Colon (tissue), 2 donors: ENCODE measurements around the gene GIGYF1.
"Not testable (repeated sequence)": the region's sequence is repeated elsewhere in the genome, so short reads cannot be mapped to it uniquely, and the experiment has no call there.

ENCODE experiments used
- FAIRE-seq: peaks from 2 replicates; lab custom pipeline; 2012; peaks lifted over from hg19 to GRCh38; lab: Jason Lieb, UNC
- donor health status: control.
- donor health status: control.

GIGYF1 gene

DNA sequence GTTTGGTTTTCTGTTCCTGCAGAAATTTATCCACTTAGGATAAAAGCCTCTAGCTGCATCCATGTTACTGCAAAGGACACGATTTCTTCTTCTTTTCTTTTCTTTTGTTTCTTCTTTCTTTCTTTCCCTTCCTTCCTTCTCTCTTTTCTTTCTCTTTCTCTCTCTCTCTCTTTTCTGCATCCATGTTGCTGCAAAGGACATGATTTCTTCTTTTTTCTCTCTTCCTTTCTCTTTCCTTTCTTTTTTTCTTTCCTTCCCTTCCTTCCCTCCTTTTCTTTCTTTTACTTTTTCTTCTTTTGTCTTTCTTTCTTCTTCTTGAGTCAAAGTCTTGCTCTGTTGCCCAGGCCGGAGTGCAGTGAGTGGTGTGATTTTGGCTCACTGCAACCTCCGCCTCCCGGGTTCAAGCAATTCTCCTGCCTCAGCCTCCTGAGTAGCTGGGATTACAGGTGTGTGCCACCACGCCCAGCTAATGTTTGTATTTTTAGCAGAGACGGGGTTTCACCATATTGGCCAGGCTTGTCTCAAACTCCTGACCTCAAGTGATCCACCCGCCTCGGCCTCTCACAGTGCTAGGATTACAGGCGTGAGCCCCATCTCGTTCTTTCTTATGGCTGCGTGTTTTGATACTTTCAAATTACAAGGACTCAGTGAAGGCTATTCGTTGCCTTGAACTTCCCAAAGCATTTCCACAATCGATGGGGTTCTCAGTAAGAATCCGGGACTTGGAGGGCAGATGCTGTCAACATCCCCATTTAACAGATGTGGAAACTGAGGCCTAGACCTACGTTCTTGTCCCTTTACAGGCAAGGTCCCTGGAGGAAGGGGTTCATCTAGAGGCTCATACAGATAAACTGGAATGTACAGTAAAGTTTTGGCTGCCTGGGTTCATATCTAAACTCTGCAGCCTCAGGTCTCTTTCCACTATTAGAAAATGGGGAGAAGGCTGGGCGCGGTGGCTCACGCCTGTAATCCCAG is 22.4 kb downstream of the GIGYF1 start:
- no peak for FAIRE-seq

GRCh38 chr7:100670074-100670473 is 24.0 kb downstream of the GIGYF1 start:
- FAIRE-seq: no peak

- FAIRE-seq: not testable (repeated sequence)
Measured at GRCh38 chr7:100669106-100669505, 24.9 kb downstream of the GIGYF1 start.

DNA sequence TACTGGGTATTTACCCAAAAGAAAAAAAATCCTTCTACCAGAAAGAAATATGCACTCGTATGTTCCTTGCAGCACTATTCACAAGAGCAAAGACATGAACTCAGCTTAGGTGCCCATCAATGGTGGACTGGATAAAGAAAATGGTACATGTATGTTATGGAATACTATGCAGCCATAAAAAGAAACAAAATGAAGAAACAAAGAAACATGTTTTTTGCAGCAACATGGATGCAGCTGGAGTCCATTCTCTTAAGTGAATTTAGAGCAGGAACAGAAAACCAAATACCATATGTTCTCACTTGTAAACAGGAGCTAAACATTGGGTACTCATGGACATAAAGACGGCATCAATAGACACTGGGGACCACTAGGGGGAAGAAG is 26.0 kb downstream of the GIGYF1 start:
- FAIRE-seq: no peak

DNA sequence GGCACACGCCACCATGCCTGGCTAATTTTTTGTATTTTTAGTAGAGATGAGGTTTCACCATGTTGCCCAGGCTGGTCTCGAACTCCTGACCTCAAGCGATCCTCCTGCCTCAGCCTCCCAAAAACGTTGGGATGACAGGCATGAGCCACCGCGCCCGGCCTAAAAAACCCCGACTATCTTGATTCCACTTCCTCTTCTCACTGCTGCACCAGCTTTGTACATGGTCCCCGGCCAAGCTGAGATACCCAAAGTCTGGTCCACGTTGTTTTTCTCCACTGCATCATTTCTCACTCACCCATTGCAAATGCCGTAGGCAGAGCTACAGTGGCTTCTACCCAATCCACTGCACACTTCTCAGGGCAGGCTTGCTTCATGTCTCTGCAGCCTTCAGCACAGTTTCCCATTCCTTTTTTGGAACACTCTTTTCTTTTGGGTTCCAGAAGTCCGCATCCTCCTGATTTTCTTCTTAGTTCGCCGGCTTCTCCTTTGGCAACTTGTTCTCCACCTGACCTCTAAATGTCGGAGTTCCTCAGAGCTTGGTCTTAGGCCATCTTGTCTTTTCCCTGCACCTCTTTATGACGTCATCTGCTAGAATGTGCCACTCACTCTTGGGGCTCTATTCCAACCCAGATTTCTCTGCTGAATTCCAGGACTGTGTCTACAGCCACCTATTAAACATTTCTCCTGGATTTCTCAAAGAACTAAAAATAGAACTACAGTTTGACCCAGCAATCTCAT is 26.6 kb downstream of the GIGYF1 start:
- FAIRE-seq: no peak

GRCh38 chr7:100665168-100665726 is 28.8 kb downstream of the GIGYF1 start:
- no peak for FAIRE-seq

GRCh38 chr7:100662194-100662776 is 31.8 kb downstream of the GIGYF1 start:
- FAIRE-seq: not testable (repeated sequence)

- no peak for FAIRE-seq
Measured at GRCh38 chr7:100655908-100656674, 38.0 kb downstream of the GIGYF1 start, which contains the start of gene ACTL6B. TSS of gene ACTL6B (minus strand) at chr7:100656448. CDS start at chr7:100656354, 94 bp downstream.

DNA sequence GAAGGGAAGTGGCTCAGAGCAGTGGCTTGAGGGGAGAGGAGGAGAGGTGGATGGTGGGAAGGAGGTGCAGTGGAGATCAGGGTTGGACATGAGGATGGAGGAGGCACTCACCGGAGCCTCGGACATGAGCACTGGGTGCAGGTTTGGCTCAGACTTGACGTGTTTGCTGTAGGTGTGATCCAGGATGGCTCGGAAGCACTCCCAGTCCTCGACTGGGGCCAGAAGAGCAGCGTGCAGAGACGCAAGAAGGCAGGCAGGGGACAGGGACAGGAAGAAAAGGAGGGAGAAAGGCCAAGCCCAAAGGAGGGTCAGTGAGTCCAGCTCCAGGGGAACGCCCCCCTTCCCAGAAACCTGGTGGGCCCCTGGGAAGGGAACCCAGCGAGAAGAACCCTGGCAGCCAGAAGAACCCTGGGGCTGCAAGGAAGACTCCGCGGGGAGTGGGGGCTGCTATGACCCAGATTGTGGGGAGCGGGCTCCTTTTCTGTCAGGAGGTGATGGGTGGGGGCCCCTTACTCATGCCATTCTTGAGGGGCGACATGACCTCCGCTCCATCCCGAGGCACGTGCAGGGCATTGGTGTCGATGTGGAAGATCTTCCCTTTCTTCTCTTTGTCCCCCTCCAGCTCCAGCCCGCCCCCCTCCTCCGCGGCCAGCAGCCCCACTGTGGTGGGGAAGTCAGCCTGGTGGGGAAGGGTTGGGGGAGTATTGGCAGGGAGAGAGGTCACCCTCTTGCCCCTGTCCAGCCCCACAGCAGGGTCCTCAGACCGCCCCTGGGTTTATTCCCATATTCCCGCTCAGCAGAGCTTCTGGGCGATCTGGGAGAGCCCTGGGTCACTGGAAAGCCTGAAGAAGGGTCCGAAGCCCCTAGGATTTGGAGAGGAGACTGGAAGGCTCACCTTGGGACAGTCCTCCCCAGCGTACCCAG is 38.9 kb downstream of the GIGYF1 start:
- no peak for FAIRE-seq

GRCh38 chr7:100649826-100650565 is 44.1 kb downstream of the GIGYF1 start:
- no peak for FAIRE-seq

DNA sequence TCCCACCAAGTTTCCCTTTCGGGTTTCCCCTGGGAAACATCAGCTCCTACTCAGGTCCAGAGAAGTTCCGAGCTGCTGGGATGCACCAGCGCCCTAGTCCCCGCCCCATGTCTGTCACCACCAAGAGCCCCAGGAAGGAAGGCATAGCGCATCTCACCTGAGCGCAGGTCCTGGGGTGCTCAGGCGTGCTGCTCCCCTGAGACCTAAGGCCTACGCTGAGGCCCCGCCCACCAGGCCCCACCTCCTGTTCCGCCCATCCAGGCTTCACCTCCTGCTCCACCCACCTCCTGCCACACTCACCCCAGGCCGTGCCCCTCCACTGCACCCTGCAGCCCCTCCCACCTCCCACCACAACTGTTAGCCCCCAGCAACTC is 51.5 kb downstream of the GIGYF1 start:
- no peak for FAIRE-seq

- no peak for FAIRE-seq
Measured at GRCh38 chr7:100641860-100642533, 52.1 kb downstream of the GIGYF1 start.

DNA sequence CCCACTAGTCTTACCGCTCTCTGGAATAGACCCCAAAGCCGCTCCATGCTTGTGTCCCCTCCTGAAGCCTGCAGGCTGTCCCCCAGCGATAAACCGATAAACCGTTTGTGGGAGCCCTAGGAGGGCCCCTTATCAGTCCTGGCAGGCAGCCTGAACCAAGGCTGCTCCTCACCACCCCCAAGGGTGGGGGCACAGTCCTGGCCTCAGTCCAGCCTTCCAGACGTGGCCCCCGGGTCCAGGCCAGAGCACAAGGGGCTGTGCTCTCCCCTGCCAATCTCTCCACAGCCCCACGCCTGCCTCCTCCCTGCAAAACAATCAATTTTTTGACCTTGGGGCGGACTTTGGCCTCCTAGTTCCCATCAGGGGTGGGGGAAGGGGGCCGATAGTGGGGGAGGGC is 52.6 kb downstream of the GIGYF1 start, which contains the start of gene TFR2:
TFR2 (minus strand) TSS at position 90 of the 397 bp plus-strand sequence; CDS start at position 47, 43 bp downstream.
- FAIRE-seq: no peak

GRCh38 chr7:100640517-100641440 is 53.3 kb downstream of the GIGYF1 start:
- no peak for FAIRE-seq

DNA sequence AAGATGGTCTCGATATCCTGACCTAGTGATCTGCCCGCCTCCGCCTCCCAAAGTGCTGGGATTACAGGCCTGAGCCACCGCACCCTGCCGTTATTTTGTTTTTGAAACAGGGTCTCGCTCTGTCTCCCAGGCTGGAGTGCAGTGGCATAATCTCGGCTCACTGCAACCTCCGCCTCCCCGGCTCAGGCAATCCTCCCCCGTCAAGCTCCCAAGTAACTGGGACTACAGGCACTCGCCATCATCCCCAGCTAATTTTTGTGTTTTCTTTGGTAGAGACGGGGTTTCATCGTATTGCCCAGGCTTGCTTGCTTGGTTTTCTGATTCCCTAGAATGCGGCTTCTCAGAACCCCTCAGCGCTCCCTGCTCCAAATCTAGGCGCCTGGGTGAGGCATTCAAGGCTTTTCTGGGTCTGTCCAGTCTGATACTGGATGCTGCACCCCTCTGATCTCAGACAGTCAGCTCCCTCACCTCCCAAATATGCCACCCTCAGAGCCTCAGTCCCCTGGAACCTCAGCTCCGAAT is 54.0 kb downstream of the GIGYF1 start:
- FAIRE-seq: no peak

DNA sequence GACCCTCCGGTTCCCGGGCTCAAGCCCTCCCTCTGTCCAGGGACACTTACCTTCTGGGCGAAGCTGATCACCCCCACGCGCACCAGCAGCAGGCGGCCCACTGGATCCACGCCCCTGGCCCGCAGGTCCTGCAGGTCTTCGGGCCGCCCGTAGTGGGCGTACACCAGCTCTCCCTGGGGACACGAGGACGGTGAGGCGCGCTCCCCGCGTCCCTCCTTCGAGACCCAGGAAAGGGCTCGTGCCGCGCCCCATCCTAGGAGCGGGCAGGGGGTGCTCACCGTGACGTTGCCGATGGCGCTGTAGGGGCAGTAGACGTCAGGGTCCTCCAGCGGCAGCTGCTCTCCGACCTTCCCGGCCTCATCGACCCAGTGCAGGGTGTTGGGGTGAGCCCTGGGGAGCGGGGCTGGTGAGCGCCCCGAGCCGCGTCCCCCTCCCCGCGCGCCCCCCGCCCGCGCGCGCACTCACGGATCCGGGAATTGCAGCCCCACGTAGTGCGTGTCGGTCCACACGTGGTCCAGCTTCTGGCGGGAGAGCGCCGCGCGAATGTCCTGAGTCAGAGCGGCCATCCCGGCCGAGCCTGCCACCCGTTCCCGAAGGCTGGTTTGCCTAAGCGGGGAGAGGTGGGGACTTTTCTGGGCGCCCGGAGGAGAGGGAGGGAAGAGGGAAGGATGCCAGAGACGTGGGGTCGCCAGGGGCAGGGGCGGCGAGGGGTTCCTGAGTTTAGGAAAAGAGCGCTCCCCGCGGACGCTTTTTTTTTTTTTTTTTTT is 60.9 kb downstream of the GIGYF1 start:
- no peak for FAIRE-seq

- FAIRE-seq: no peak
Measured at GRCh38 chr7:100630066-100630465, 64.0 kb downstream of the GIGYF1 start.
